Esophagus squamous epithelium (tissue), 5 donors: ENCODE measurements around the gene CHERP. TPM values are rescaled to one million over a fixed set of nuclear protein-coding genes. Genes with fewer than 3 reads are reported as not detected.

ENCODE experiments used
- DNase-seq: peaks from one replicate; lab custom pipeline; 2025; lab: John Stamatoyannopoulos, UW
- H3K27ac ChIP-seq, 4 donors: fragments of 200-600 bp; sonication (generic); one replicate each; pipeline ENCODE4 v1.5.1; 2016 to 2019; ENCODE audit warnings: mild to moderate bottlenecking in 1 of 4
- H3K27me3 ChIP-seq, 4 donors: fragments of 200-600 bp; sonication (generic); 1 replicate in 3 of 4; 2 replicates in 1 of 4; pipeline versions ENCODE4 v1.5.1 to v1.6.0; 2017 to 2021; ENCODE audit warnings: antibody characterized with exemption in 1 of 4
- H3K36me3 ChIP-seq, 3 donors: fragments of 200-600 bp; sonication (generic); one replicate each; pipeline ENCODE4 v1.5.1; 2016 to 2019
- H3K4me1 ChIP-seq, 3 donors: fragments of 200-600 bp; sonication (generic); one replicate each; pipeline ENCODE4 v1.5.1; 2017 to 2019
- H3K4me3 ChIP-seq, 4 donors: fragments of 200-600 bp; sonication (generic); 1 replicate in 3 of 4; 2 replicates in 1 of 4; pipeline ENCODE4 v1.5.1; 2016 to 2019; ENCODE audit warnings: mild to moderate bottlenecking in 2 of 4, moderate library complexity in 1 of 4
- H3K9me3 ChIP-seq, 3 donors: fragments of 200-600 bp; sonication (generic); one replicate each; pipeline ENCODE4 v1.5.1; 2016 to 2019
- POLR2A ChIP-seq, 4 donors: fragments of 450-650 bp; IDR thresholded peaks; one replicate each; pipeline ENCODE4 v1.6.1; 2017; ENCODE audit warnings: antibody characterized with exemption in 4 of 4, mild to moderate bottlenecking in 4 of 4, moderate library complexity in 3 of 4
- WGBS, 2 donors: methylation state at CpG; one replicate each; pipeline ENCODE4 v1.1.5; 2018; 5-methylcytosine and 5-hydroxymethylcytosine counted together
- intact Hi-C: fragments of 100-400 bp; cut with DNase I; formaldehyde crosslinking; loops from one replicate; pipeline ENCODE4 v1.15.0; 2022
- total RNA-seq, 4 donors: library from RNA; depleted of rRNA; stranded (reverse); fragments of >200 nt; gene quantifications; one replicate each; pipeline ENCODE4 v1.1.0, GENCODE V29; 2016
- TF ChIP-seq, protein P1 (sequence below), 6 experiments: fragments of 450-650 bp in 4 of 6; fragments of 200-600 bp in 2 of 6; sonication (generic) in 2 of 6; IDR thresholded peaks; one replicate each; pipeline ENCODE4 v1.5.1; 2016 to 2019; ENCODE audit warnings: antibody characterized with exemption in 6 of 6, mild to moderate bottlenecking in 4 of 6, moderate library complexity in 4 of 6
- donor health status: DM: yes; HTN: yes; CAD: no.

CHERP gene
- total RNA-seq, 4 donors from 2014 or later: 5.5 to 11.8 (median 9.6) TPM

GRCh38 chr19:16573296-16573695 is 31.1 kb upstream of the CHERP start:
- Histone ChIP-seq H3K4me1 (peaks cover 15 to 63% (median 36%) of the 10 kb centered on the region in 3 donors), H3K27ac (peak overlapping the region; percentile 90 to 95 (median 92)), H3K4me3 (peak overlapping the region; percentile 72 to 95 (median 84)), H3K36me3 (peaks cover 6 to 52% (median 32%) of the 10 kb centered on the region in 3 donors), H3K9me3 (no peaks in the 10 kb centered on the region), H3K27me3 (no peaks in the 10 kb centered on the region)
- intact Hi-C loops: loop anchor here (10.0 kb wide), 1 partner anchor 52 kb away; the partner anchor contains the start of gene MED26
- TF ChIP-seq, protein P1, sequence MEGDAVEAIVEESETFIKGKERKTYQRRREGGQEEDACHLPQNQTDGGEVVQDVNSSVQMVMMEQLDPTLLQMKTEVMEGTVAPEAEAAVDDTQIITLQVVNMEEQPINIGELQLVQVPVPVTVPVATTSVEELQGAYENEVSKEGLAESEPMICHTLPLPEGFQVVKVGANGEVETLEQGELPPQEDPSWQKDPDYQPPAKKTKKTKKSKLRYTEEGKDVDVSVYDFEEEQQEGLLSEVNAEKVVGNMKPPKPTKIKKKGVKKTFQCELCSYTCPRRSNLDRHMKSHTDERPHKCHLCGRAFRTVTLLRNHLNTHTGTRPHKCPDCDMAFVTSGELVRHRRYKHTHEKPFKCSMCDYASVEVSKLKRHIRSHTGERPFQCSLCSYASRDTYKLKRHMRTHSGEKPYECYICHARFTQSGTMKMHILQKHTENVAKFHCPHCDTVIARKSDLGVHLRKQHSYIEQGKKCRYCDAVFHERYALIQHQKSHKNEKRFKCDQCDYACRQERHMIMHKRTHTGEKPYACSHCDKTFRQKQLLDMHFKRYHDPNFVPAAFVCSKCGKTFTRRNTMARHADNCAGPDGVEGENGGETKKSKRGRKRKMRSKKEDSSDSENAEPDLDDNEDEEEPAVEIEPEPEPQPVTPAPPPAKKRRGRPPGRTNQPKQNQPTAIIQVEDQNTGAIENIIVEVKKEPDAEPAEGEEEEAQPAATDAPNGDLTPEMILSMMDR (IDR thresholded peaks at IDR 0.05): no peak
- TF ChIP-seq POLR2A (IDR thresholded peaks at IDR 0.05): no peak
- no peak for DNase-seq
- WGBS, 2 donors: 64 to 66% methylated on average over 13 of the region's 13 CpGs

GRCh38 chr19:16572332-16573211 is 30.3 kb upstream of the CHERP start, which contains the start of gene SLC35E1:
Gene SLC35E1, minus strand, starts transcription at chr19:16572415. Its CDS starts 51 bp downstream, at chr19:16572364.
- H3K4me1 ChIP-seq: peaks cover 15 to 63% (median 36%) of the 10 kb centered on the region in 3 donors
- intact Hi-C loops: loop anchor here (10.0 kb wide), 1 partner anchor 52 kb away; the partner anchor contains the start of gene MED26
- peak within 1 kb of the TSS; percentile 90 to 95 (median 92) for H3K27ac ChIP-seq
- H3K36me3 ChIP-seq: peaks cover under 1 to 52% (median 32%) of the 10 kb centered on the region in 3 donors
- TF ChIP-seq, protein P1 (IDR thresholded peaks at IDR 0.05): no peak
- TF ChIP-seq POLR2A (IDR thresholded peaks at IDR 0.05): peak in 3 of 4 donors; percentile 68 to 77 (median 74)
- peak within 1 kb of the TSS; percentile 72 to 95 (median 84) for H3K4me3 ChIP-seq
- DNase-seq: peak; percentile 77
- H3K9me3 ChIP-seq: no peaks in the 10 kb centered on the region
- WGBS, 2 donors: 0% methylated on average over 12 to 27 of the region's 83 CpGs
- H3K27me3 ChIP-seq: no peaks in the 10 kb centered on the region

DNA sequence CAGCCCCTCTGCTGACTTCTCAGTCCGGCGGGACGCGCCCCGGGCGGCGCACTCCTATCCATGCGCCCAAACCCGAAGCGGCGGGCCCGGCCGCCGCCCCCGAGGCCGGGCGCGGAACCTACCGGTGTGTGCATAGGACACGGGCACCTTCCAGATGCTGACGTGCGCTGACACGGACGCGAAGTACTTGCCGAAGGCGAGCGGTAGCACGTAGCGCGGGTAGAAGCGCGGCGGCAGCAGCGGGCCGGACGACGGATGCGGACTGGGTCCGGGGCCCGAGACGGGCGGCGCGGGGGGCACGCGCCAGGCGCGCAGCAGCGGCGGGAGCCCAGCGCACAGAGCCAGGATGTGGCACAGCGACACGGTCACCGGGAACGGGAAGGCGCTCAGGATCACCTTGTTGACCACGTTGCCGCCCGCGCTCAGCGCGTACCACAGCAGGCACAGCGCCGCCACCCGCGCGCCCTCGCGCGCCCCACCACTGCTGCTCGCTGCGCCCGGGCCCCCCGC is 29.6 kb upstream of the CHERP start:
- no peak for TF ChIP-seq POLR2A (IDR thresholded peaks at IDR 0.05)
- TF ChIP-seq, protein P1 (IDR thresholded peaks at IDR 0.05): peak in 1 of 6 experiments; percentile 6
- intact Hi-C loops: loop anchor here (10.0 kb wide), 1 partner anchor 53 kb away; the partner anchor contains the start of gene MED26
- WGBS, 2 donors: no CpG with 5 or more reads among the region's 75 CpGs

DNA sequence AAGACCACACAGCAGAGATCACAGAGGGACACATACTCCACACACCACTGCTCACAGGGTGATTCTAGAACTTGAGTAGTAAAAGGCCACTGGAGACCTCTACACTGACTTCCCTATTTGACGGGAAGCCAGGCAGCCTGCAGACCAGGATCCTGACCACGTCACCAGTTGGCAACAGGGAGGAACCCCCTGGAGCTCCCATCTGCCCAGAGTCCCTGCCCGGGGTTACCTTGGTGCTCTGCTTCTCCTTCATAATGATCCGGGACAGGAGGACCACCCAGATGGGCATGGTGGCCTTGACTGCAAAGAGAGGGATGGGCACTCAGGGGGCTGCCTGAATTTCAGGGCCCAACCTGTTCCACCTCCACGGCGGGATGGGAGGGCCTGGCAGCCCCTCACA is 29.0 kb upstream of the CHERP start:
- 10 to 12% methylated on average over 3 to 6 of the region's 6 CpGs for WGBS, 2 donors

More for the DNA sequence above, 29.6 kb upstream of the CHERP start:
- peak overlapping the region; percentile 72 to 95 (median 84) for H3K4me3 ChIP-seq
- H3K36me3 ChIP-seq: peaks cover 4 to 52% (median 25%) of the 10 kb centered on the region in 3 donors
- H3K4me1 ChIP-seq: peaks cover 15 to 63% (median 36%) of the 10 kb centered on the region in 3 donors
- H3K9me3 ChIP-seq: no peaks in the 10 kb centered on the region
- no peak for DNase-seq
- H3K27ac ChIP-seq: peak overlapping the region; percentile 73 to 95 (median 92)
- no peaks in the 10 kb centered on the region for H3K27me3 ChIP-seq

GRCh38 chr19:16569609-16570320 is 27.5 kb upstream of the CHERP start:
- no peak overlapping the region for H3K4me3 ChIP-seq
- H3K4me1 ChIP-seq: peaks cover 15 to 56% (median 36%) of the 10 kb centered on the region in 3 donors
- intact Hi-C loops: loop anchor here (10.0 kb wide), 1 partner anchor 55 kb away; the partner anchor contains the start of gene MED26
- no peak for DNase-seq
- 87 to 90% methylated on average over 17 of the region's 17 CpGs for WGBS, 2 donors
- no peaks in the 10 kb centered on the region for H3K9me3 ChIP-seq
- peaks cover 7 to 54% (median 24%) of the 10 kb centered on the region in 3 donors for H3K36me3 ChIP-seq
- H3K27me3 ChIP-seq: no peaks in the 10 kb centered on the region
- no peak for TF ChIP-seq POLR2A (IDR thresholded peaks at IDR 0.05)
- TF ChIP-seq, protein P1 (IDR thresholded peaks at IDR 0.05): no peak
- no peak overlapping the region for H3K27ac ChIP-seq

More for the DNA sequence above, 29.0 kb upstream of the CHERP start:
- no peaks in the 10 kb centered on the region for H3K27me3 ChIP-seq
- no peaks in the 10 kb centered on the region for H3K9me3 ChIP-seq
- TF ChIP-seq POLR2A (IDR thresholded peaks at IDR 0.05): no peak
- no peak for DNase-seq
- peaks cover 4 to 52% (median 24%) of the 10 kb centered on the region in 3 donors for H3K36me3 ChIP-seq
- H3K4me1 ChIP-seq: peaks cover 15 to 63% (median 36%) of the 10 kb centered on the region in 3 donors
- peak overlapping the region; percentile 73 to 95 (median 92) for H3K27ac ChIP-seq
- peak overlapping the region; percentile 72 to 95 (median 84) for H3K4me3 ChIP-seq
- intact Hi-C loops: loop anchor here (10.0 kb wide), 1 partner anchor 54 kb away; the partner anchor contains the start of gene MED26
